Effector memory CD4-positive, alpha-beta T cell (primary cell): ENCODE results near the gene S100P.
"Not testable (repeated sequence)": the region's sequence is repeated elsewhere in the genome, so short reads cannot be mapped to it uniquely, and the experiment has no call there.

Experiments
- DNase-seq, 3 donors: peaks; one replicate each; pipeline ENCODE4 v3.0.0-alpha.2; 2020
- H3K27ac ChIP-seq: 2 replicates; pipeline ENCODE4 v1.7.0; 2013; ENCODE audit warnings: mild to moderate bottlenecking, low read length, moderate library complexity; ENCODE audit not compliant: insufficient read depth, poor library complexity, severe bottlenecking
- H3K27me3 ChIP-seq: replicated peaks from 2 replicates; pipeline ENCODE4 v1.7.0; 2013; ENCODE audit warnings: mild to moderate bottlenecking, low read length; ENCODE audit not compliant: insufficient read depth, control insufficient read depth, poor library complexity, severe bottlenecking
- H3K36me3 ChIP-seq: 2 replicates; pipeline ENCODE4 v1.7.0; 2013; ENCODE audit warnings: mild to moderate bottlenecking, low read length, moderate library complexity; ENCODE audit not compliant: control insufficient read depth, insufficient read depth
- H3K4me1 ChIP-seq: 2 replicates; pipeline ENCODE4 v1.7.0; 2013; ENCODE audit warnings: low read length, mild to moderate bottlenecking; ENCODE audit not compliant: control insufficient read depth, insufficient read depth, poor library complexity, severe bottlenecking
- H3K4me3 ChIP-seq: 2 replicates; pipeline ENCODE4 v1.7.0; 2013; ENCODE audit warnings: low read length, low read depth, mild to moderate bottlenecking; ENCODE audit not compliant: insufficient read depth, poor library complexity, severe bottlenecking
- H3K9me3 ChIP-seq: 2 replicates; pipeline ENCODE4 v1.7.0; 2013; ENCODE audit warnings: mild to moderate bottlenecking, low read length, moderate library complexity; ENCODE audit not compliant: control insufficient read depth
- total RNA-seq, 3 donors: gene quantifications; one replicate each; lab custom pipeline; 2026; lab: John Stamatoyannopoulos, UW

Gene S100P
- 0.52 to 0.86 (median 0.58) reads per million in 3 donors for total RNA-seq

DNA sequence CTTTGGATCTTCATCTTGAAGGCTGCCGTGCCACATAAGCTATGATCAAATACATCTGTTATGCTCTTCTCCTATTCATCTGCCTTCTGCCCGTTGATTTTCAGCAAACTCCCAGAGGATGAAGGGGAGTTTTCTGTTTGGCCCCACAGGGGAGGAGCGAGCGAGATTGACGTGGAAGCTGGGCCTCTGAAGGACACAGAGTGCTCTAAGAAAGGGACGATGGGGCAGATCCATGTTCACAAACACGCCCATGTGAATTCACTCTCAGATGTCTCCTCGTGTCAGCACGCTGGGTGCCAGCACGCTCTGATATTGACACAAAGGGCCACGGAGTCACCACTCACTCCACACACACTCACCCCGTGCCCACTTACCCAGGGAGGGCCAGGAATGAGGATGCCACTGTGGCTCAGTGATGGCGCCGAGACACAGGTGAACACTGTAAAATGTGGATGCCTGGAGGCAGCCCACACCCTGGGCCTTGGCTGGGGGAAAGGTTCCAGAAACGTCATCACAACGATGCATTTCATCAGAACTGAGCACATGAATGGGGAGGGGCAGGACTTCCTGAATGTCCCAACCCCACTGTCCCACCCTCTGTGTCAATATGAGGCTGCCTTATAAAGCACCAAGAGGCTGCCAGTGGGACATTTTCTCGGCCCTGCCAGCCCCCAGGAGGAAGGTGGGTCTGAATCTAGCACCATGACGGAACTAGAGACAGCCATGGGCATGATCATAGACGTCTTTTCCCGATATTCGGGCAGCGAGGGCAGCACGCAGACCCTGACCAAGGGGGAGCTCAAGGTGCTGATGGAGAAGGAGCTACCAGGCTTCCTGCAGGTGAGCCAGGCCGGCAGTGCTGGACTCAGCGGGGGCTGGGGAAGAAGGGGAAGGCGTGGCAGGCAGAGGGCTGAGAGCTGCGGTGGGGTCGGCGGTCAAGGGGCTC is at the start of gene S100P:
Gene S100P, plus strand, starts transcription at position 648 of the 946 bp plus-strand sequence. Its CDS starts 55 bp downstream, at position 703.
- no peak for DNase-seq
- peak within 1 kb of the TSS; percentile 12 for H3K4me3 ChIP-seq
- H3K27ac ChIP-seq = peak within 1 kb of the TSS; percentile 76
- peaks cover 91% of the 10 kb centered on the region for H3K4me1 ChIP-seq
- H3K9me3 ChIP-seq = no peaks in the 10 kb centered on the region
- no peaks in the 10 kb centered on the region for H3K36me3 ChIP-seq
- no peaks in the 10 kb centered on the region for H3K27me3 ChIP-seq

DNA sequence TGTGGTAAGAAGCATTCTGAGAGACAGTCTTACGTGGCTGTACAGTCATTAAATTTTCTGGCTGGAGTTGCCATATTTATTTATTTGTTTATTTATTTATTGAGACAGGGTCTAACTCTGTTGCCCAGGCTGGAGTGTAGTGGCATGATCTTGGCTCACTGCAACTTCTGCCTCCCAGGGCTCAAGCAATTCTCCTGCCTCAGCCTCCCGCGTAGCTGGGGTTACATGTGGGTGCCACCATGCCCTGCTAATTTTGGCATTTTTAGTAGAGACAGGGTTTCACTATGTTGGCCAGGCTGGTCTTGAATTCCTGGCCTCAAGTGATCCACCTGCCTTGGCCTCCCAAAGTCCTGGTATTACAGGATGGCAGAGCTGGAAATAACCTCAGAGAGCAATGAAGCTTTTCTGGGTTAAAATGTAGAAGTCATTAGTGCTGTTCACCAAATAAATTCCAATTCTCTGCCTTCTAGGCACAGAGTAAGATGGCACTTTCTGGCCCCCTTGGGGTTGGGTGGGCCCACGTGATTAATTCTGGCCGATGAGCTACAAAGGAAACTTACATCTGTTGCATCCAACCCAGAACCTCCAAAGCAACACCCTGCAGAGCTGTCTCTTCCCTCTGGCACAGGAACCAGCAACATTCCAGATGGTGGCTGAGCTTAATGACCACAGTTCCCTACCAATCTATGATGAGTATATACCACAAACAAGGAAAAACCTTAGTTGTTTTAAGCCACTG is 48.7 kb upstream of the S100P start:
- Histone ChIP-seq H3K4me3 (no peak overlapping the region), H3K27me3 (no peaks in the 10 kb centered on the region), H3K9me3 (no peaks in the 10 kb centered on the region), H3K4me1 (peaks cover 12% of the 10 kb centered on the region), H3K36me3 (peaks cover 17% of the 10 kb centered on the region), H3K27ac (no peak overlapping the region)
- DNase-seq = no peak

DNA sequence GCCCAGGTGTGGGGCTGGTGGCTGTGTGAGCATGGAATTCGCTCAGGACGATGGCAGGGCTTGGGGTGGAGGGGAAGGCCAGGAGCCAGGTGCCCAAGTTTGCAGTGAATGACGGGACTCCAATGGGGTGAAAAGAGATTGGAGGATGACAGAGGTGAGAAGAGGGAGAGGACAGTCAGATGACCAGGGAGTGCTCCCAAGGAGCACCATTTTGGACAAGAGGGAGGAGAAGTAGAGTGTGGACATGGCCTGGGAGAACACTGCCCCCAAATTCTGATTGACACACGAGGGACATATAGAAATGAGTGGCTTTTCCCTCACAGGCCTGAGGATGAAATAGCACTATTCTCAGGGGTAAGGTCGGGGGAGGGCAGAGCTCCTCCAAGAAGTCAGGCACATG is 46.5 kb upstream of the S100P start:
- Histone ChIP-seq H3K4me1 (peaks cover 6% of the 10 kb centered on the region), H3K36me3 (peaks cover 11% of the 10 kb centered on the region), H3K9me3 (no peaks in the 10 kb centered on the region), H3K27ac (no peak overlapping the region), H3K4me3 (no peak overlapping the region), H3K27me3 (no peaks in the 10 kb centered on the region)
- DNase-seq = no peak

DNA sequence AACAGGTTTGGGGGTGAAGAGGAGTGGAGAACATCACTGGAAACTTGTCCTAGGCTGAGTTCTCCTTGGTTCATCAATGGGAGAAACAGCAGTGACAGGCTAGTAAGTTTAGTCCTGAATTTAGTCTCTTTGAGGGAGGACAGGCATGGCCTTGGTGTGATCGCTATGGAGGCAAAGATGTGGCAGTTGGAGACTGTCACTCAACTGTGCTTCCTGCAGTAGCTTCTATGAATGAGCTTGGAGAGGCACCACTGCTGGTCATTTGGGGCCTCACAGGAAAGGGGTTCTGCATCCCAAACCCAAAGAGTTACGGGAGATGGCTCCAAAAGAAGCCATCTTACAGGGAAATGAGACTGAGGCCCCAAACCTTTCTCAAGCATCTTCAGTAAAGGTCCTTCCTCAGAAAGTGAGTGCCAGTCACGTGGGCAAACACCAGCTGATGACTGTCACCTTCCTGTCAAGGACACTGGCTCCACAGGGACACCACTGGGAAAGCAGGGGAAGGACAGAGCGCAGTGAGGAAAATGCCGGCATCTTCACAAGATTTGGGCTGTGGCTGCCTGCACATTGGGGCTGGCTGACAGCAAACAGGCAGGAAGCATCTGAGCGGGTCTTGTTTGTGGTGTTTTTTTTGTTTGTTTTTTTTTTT is 46.0 kb upstream of the S100P start:
- no peaks in the 10 kb centered on the region for H3K9me3 ChIP-seq
- H3K4me1 ChIP-seq = peaks cover under 1% of the 10 kb centered on the region
- peaks cover 7% of the 10 kb centered on the region for H3K36me3 ChIP-seq
- H3K27ac ChIP-seq = no peak overlapping the region
- no peaks in the 10 kb centered on the region for H3K27me3 ChIP-seq
- no peak overlapping the region for H3K4me3 ChIP-seq
- no peak for DNase-seq

DNA sequence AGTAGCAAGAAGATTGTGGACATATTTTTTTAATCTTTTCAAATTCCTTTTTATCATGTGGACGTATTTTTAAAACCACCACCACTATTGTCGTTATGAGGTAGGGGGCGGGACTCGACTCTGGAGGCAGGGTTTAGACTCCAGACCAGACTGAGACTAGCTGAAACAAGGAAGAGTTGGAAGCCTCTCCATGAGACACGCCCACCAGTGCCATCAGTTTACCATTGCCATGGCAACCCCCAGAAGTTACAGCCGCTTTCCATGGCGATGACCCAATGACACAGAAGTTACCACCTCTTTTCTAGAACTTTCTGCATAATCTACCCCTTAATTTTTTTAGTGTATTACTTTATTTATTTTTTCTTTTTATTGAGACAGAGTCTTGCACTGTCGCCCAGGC is 44.5 kb upstream of the S100P start:
- no peaks in the 10 kb centered on the region for H3K27me3 ChIP-seq
- H3K27ac ChIP-seq = no peak overlapping the region
- H3K4me3 ChIP-seq = no peak overlapping the region
- no peak for DNase-seq
- H3K4me1 ChIP-seq = no peaks in the 10 kb centered on the region
- no peaks in the 10 kb centered on the region for H3K9me3 ChIP-seq
- no peaks in the 10 kb centered on the region for H3K36me3 ChIP-seq

DNA sequence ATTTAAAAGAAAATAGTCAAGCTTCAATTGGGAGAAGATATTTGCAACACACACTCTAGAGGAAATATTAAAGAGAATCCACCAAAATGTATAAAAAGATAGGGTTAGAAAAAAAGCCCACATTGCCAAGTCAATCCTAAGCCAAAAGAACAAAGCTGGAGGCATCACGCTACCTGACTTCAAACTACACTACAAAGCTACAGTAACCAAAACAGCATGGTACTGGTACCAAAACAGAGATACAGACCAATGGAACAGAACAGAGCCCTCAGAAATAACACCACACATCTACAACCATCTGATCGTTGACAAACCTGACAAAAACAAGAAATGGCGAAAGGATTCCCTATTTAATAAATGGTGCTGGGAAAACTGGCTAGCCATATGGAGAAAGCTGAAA is 39.5 kb upstream of the S100P start:
- H3K9me3 ChIP-seq, H3K4me1 ChIP-seq, DNase-seq, H3K27me3 ChIP-seq, H3K4me3 ChIP-seq, H3K27ac ChIP-seq, H3K36me3 ChIP-seq: not testable (repeated sequence)

DNA sequence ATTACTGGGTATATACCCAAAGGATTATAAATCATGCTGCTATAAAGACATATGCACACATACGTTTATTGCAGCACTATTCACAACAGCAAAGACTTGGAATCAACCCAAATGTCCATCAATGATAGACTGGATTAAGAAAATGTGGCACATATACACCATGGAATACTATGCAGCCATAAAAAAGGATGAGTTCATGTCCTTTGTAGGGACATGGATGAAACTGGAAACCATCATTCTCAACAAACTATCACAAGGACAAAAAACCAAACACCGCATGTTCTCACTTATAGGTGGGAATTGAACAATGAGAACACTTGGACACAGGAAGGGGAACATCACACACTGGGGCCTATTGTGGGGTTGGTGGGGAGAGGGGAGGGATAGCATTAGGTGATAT is 38.4 kb upstream of the S100P start:
- not testable (repeated sequence) for H3K4me3 ChIP-seq, H3K9me3 ChIP-seq, H3K27ac ChIP-seq, H3K27me3 ChIP-seq, H3K36me3 ChIP-seq, H3K4me1 ChIP-seq, DNase-seq

DNA sequence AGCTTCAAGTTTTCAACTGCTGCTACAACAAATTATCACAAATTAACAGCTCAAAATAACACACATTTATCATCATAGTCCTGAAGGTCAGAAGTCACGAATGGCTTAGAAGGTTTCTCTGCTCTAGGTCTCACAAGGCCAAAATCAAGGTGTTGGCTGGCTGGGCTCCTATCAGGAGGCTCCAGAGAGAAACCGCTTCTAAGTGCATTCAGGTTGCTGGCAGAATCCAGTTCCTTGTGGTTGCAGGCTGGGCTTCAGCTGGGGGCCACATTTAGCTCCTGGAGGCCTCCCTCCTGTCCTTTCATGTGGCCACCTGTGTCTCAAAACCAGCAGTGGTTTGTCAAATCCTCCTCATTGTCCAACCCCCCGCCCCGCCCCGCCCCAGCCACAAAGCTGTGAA is 37.8 kb upstream of the S100P start:
- Histone ChIP-seq H3K9me3 (no peaks in the 10 kb centered on the region), H3K4me1 (peaks cover 10% of the 10 kb centered on the region), H3K4me3 (no peak overlapping the region), H3K27me3 (no peaks in the 10 kb centered on the region), H3K36me3 (no peaks in the 10 kb centered on the region), H3K27ac (no peak overlapping the region)
- DNase-seq = no peak

DNA sequence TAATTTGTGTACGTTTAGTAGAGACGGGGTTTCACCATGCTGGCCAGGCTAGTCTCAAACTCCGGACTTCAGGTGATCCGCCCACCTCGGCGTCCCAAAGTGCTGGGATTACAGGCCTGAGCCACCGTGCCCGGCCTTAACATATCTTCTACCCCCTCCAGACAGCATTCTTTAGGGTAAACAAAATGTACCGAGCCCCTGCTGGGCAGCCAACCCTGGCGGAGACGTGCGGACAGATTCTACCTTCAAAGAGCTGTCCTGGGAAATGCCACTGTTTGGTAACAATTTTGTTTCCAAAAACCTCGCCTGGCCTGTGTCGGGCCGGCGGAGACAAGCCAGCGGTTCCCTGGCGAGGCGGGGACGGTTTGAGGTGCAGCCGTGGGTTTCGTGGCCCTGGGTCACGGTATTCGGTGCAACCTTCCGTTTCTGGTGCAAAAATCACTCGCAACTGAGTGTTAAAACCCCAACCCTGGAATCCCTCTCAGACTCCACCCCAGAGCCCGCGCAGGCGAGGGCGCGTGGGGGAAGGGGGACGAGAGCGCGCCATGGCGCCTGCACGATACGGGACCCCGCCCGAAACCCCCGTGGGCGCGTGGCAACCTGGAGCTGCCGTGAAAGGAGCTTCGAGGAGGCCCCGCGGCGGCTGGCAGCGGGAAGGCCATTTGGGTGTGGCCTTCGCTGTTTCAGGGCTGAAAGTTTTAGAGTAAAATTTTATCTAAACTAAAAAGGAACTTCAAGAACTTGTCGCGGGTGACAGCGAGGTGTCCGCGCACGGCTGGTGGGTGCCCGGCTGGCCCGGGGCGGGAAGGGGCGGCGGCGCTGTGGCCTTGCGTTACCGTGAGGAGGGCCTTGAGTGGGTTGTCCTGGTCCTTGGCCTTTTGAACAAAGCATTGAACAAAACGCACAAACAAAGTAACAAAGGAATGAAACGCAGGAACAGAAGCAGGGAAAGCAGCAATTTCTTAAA is 36.2 kb upstream of the S100P start:
- Histone ChIP-seq H3K27ac (no peak overlapping the region), H3K4me1 (peaks cover 10% of the 10 kb centered on the region), H3K9me3 (no peaks in the 10 kb centered on the region), H3K36me3 (no peaks in the 10 kb centered on the region), H3K27me3 (no peaks in the 10 kb centered on the region), H3K4me3 (no peak overlapping the region)
- no peak for DNase-seq
